BJ (cell line): ENCODE measurements around the gene CHRNA9. TPM values are rescaled to one million over a fixed set of nuclear protein-coding genes. Genes with fewer than 3 reads are reported as not detected.

ENCODE experiments used
- CTCF ChIA-PET: fragments of 350-600 bp; formaldehyde crosslinking; extraction: SDS; loops from one replicate; lab custom pipeline; 2021; ENCODE audit warnings: antibody characterized with exemption, inconsistent platforms; lab: Yijun Ruan, JAX
- POLR2A ChIA-PET: fragments of 300-600 bp; sonication (Branson Sonifier 250); formaldehyde crosslinking; extraction: SDS; loops from one replicate; lab custom pipeline; 2021; ENCODE audit warnings: antibody characterized with exemption; lab: Charles Lee
- DNase-seq: peaks from one replicate; pipeline ENCODE4 v3.0.0-alpha.2; 2011; ENCODE audit warnings: low read depth
- H3K27me3 ChIP-seq: 2 replicates; pipeline ENCODE4 v1.6.0; 2011; ENCODE audit warnings: low read length; ENCODE audit not compliant: control insufficient read depth, insufficient read depth
- H3K36me3 ChIP-seq: 2 replicates; pipeline ENCODE4 v1.5.1; 2011; ENCODE audit warnings: low read length; ENCODE audit not compliant: control insufficient read depth, insufficient read depth
- H3K4me3 ChIP-seq: 2 replicates; pipeline ENCODE4 v1.5.1; 2011; ENCODE audit warnings: low read depth, mild to moderate bottlenecking, control low read depth, low read length
- polyA plus RNA-seq: library from polyadenylated mRNA; depleted of rRNA; stranded (reverse); fragments of >200 nt; gene quantifications from 2 replicates; pipeline ENCODE4 v1.2.3, GENCODE V29; 2011
- TF ChIP-seq, protein P1 (sequence below): IDR thresholded peaks from 2 replicates; pipeline ENCODE4 v1.5.1; 2011; ENCODE audit warnings: low read depth, mild to moderate bottlenecking, control low read depth, inconsistent platforms, low read length, moderate library complexity; ENCODE audit not compliant: insufficient read depth

Gene CHRNA9
- polyA plus RNA-seq, 1 experiment: 0.12 TPM

DNA sequence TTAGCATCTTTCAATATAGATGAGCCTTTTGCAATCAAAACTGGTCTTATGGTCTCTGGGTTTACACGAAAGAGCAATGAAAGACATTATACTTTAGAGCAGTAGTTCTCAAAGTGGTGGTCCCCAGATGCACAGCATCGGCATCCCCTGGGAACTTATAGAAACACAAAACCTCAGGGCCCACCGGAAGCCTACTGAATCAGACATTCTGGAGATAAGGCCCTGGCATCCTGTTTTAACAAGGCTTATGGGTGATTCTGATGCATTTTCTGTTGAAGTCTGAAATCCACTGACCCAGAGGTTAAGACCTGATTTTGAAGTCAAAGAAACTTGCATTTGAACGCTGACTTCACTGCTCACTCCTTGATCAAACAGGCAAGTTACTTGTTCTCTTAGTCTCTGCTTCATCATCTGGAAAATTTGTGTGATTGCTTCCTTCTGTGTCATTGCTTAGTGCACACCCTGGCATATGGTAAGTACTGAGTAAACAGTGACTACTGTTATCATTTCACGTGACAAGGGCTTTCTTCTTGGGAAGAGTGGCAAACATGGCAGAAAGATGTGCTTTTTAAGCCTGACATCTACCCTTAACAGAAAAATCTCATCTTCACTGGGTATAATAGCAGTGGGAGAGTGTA is 14.5 kb downstream of the CHRNA9 start:
- no peaks in the 10 kb centered on the region; the same call in 1 of the 2 replicates for H3K27me3 ChIP-seq
- H3K4me3 ChIP-seq: no peak overlapping the region
- H3K36me3 ChIP-seq: no peaks in the 10 kb centered on the region
- POLR2A ChIA-PET: no interaction called here
- CTCF ChIA-PET: no interaction called here
- DNase-seq: no peak
- TF ChIP-seq, protein P1, sequence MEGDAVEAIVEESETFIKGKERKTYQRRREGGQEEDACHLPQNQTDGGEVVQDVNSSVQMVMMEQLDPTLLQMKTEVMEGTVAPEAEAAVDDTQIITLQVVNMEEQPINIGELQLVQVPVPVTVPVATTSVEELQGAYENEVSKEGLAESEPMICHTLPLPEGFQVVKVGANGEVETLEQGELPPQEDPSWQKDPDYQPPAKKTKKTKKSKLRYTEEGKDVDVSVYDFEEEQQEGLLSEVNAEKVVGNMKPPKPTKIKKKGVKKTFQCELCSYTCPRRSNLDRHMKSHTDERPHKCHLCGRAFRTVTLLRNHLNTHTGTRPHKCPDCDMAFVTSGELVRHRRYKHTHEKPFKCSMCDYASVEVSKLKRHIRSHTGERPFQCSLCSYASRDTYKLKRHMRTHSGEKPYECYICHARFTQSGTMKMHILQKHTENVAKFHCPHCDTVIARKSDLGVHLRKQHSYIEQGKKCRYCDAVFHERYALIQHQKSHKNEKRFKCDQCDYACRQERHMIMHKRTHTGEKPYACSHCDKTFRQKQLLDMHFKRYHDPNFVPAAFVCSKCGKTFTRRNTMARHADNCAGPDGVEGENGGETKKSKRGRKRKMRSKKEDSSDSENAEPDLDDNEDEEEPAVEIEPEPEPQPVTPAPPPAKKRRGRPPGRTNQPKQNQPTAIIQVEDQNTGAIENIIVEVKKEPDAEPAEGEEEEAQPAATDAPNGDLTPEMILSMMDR: no peak

DNA sequence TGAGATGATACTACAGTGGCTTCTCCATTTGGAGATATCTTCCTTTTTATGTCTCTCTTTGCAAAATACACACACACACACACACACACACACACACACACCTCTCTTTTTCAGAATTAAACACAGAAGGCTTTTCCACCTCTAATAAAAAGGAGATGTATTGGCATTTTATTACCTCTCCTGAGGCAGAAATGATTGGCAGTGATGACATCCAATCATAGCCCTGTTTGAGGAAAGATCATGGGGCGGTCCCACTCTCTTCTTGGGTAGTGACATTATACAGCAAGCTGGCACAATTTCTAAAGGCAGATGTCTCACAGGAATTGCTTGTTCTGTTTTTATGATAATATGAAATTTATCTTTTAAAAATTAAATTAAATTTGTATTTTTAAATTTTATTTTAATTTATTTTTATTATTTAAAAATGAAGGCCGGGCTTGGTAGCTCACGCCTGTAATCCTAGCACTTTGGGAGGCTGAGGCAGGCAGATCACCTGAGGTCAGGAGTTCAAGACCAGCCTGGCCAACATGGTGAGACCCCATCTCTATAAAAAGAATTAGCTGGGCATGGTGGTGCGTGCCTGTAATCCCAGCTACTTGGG is 15.6 kb downstream of the CHRNA9 start:
- DNase-seq: no peak

DNA sequence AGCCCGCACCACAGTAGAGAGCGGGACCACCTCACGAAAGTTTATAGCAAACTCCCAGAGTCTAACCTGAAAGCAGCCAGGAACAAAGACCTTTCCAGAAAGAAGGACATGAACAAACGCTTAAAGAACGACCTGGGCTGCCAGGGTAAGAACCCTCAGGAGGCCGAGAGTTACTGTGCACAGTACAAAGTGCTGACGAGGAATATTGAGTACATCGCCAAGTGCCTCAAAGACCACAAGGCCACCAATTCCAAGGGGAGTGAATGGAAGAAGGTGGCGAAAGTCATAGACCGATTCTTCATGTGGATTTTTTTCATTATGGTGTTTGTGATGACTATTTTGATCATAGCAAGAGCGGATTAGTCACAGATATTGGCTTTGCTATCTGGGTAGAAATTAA is 19.0 kb downstream of the CHRNA9 start:
- no peak overlapping the region for H3K4me3 ChIP-seq
- ChIA-PET CTCF (interaction anchor here (0.6 kb wide), 1 partner anchor 378 kb away, joined by 3 read pairs; no protein-coding TSS in a partner anchor), POLR2A (no interaction called here)
- no peak for DNase-seq
- TF ChIP-seq, protein P1: no peak
- peaks cover 1% of the 10 kb centered on the region for H3K27me3 ChIP-seq
- H3K36me3 ChIP-seq: no peaks in the 10 kb centered on the region

More for the DNA sequence above, 15.6 kb downstream of the CHRNA9 start:
- Histone ChIP-seq H3K36me3 (no peaks in the 10 kb centered on the region), H3K27me3 (peaks cover 1% of the 10 kb centered on the region), H3K4me3 (no peak overlapping the region)
- TF ChIP-seq, protein P1: no peak
- ChIA-PET CTCF (no interaction called here), POLR2A (no interaction called here)

DNA sequence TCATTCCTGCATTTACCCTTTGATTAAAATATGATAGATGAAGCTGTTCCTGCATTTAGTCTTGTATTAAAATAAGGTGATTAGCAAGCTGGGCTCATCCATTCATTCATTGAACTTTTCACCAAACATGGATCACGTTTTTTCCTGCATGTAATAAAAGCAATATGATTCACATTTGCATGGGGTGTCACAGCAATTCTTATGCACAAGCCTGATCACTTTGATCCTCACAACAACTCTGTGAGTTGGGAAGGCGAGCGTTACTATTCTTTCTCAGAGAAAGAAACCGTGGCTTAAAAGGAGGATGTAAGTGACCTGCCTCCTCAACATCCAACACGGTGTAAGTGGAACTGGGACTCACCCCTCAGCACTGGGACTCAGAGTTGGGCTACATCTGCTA is 20.0 kb downstream of the CHRNA9 start:
- POLR2A ChIA-PET: no interaction called here
- TF ChIP-seq, protein P1: no peak
- no peaks in the 10 kb centered on the region for H3K36me3 ChIP-seq
- no peak for DNase-seq
- CTCF ChIA-PET: interaction anchor here (0.6 kb wide), 1 partner anchor 377 kb away, joined by 3 read pairs; no protein-coding TSS in a partner anchor
- no peak overlapping the region for H3K4me3 ChIP-seq
- H3K27me3 ChIP-seq: peaks cover 1% of the 10 kb centered on the region

DNA sequence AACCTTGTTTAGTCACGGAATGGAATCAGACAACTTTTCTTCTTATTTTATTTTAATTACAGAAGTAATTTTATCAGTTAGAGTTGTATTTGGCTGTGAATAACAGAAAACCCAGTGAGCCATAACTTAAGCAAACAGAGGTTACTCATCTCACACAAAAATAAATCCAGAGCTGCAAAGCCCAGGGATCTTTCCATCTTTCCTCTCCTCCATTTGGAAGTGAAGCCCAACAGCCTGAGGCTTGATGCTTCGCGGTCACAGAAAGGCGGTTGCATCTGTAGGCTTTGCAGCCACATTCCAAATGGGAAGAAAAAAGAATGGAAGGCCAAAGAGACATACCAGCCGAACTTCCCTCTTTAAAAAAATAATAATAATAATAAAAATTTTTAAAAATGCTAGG is 22.6 kb downstream of the CHRNA9 start:
- ChIA-PET POLR2A (no interaction called here), CTCF (no interaction called here)
- TF ChIP-seq, protein P1: no peak
- H3K36me3 ChIP-seq: no peaks in the 10 kb centered on the region
- no peak for DNase-seq
- no peak overlapping the region for H3K4me3 ChIP-seq
- H3K27me3 ChIP-seq: peaks cover 1% of the 10 kb centered on the region
